Measurements from ENCODE around the gene RBMX2. TPM values are rescaled to one million over a fixed set of nuclear protein-coding genes. Genes with fewer than 3 reads are reported as not detected.

Gene RBMX2
- total and polyA plus RNA-seq, 2 experiments from 2014 or later = 22.5 to 32.3 TPM

DNA sequence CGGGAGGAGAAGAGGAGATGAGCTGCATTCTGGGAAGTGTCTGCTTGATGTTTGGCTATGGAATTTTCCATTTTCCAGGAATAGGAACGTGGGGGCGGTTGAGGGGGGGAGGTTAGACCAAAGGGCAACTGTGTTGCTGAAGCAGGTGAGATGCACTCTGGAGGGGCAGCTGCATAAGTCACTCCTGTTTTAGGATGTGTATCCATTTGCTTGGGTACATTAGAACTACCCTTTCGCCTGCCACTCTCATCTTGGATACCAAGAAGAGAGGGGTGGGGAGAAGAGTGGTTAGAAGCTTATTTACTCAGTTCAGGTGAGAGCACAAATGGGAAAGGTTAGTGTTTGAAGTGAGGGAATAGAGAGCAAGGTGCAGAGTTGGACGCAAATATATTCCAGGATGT is 15.4 kb upstream of the RBMX2 start:
- no peaks in the 10 kb centered on the region for H3K27me3 ChIP-seq
- H3K4me3 ChIP-seq = no peak overlapping the region
- no peak for DNase-seq (ENCODE audit: low read depth in 1 of 2, low spot score in 1 of 2)
- no peaks in the 10 kb centered on the region for H3K4me1 ChIP-seq (ENCODE audit: low read depth)
- H3K27ac ChIP-seq = no peak overlapping the region
- H3K9me3 ChIP-seq (ENCODE audit: low read depth) = no peaks in the 10 kb centered on the region
- no peaks in the 10 kb centered on the region for H3K36me3 ChIP-seq
- TF ChIP-seq, protein P1, sequence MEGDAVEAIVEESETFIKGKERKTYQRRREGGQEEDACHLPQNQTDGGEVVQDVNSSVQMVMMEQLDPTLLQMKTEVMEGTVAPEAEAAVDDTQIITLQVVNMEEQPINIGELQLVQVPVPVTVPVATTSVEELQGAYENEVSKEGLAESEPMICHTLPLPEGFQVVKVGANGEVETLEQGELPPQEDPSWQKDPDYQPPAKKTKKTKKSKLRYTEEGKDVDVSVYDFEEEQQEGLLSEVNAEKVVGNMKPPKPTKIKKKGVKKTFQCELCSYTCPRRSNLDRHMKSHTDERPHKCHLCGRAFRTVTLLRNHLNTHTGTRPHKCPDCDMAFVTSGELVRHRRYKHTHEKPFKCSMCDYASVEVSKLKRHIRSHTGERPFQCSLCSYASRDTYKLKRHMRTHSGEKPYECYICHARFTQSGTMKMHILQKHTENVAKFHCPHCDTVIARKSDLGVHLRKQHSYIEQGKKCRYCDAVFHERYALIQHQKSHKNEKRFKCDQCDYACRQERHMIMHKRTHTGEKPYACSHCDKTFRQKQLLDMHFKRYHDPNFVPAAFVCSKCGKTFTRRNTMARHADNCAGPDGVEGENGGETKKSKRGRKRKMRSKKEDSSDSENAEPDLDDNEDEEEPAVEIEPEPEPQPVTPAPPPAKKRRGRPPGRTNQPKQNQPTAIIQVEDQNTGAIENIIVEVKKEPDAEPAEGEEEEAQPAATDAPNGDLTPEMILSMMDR (IDR thresholded peaks at IDR 0.05; ENCODE audit: low read depth, low read length) = no peak

GRCh38 chrX:130393451-130394074 is 8.2 kb upstream of the RBMX2 start:
- Histone ChIP-seq H3K27ac (no peak overlapping the region), H3K4me1 (ENCODE audit: low read depth) (no peaks in the 10 kb centered on the region), H3K4me3 (no peak overlapping the region), H3K9me3 (ENCODE audit: low read depth) (no peaks in the 10 kb centered on the region), H3K27me3 (peaks cover 12% of the 10 kb centered on the region), H3K36me3 (no peaks in the 10 kb centered on the region)
- TF ChIP-seq, protein P1 (IDR thresholded peaks at IDR 0.05; ENCODE audit: low read depth, low read length) = peak; percentile 71
- peak; percentile 58 to 63 for DNase-seq (ENCODE audit: low read depth in 1 of 2, low spot score in 1 of 2)

- Histone ChIP-seq H3K4me1 (ENCODE audit: low read depth) (no peaks in the 10 kb centered on the region), H3K4me3 (no peak overlapping the region)
These were observed 6.4 kb upstream of the RBMX2 start for GRCh38 chrX:130395341-130395740.

DNA sequence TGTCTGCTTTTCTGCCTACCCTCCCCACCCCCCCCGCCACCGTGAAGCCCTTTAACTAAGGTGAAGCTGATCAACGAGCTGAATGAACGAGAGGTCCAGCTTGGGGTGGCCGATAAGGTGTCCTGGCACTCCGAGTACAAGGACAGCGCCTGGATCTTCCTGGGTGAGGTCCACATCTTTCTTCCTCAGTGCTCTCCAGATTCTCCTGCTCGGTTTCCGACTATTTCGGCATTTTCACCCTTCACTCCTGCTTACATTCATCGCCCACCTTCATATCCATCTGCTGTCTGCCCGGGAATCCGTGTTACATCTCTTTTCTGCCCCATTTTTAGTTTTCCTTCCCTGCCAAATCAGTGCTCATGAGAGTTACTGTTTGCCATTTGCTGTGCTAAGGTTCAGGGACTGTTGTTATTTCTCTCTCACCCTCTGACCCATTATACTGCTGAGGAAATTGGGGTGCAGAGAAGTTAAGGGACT is 459 bp downstream of the RBMX2 start:
- DNase-seq (ENCODE audit: low read depth in 1 of 2, low spot score in 1 of 2) = no peak
- peak overlapping the region; percentile 85 for H3K27ac ChIP-seq
- H3K9me3 ChIP-seq (ENCODE audit: low read depth) = no peaks in the 10 kb centered on the region
- peaks cover 3% of the 10 kb centered on the region for H3K36me3 ChIP-seq
- H3K4me3 ChIP-seq = peak overlapping the region; percentile 71
- H3K4me1 ChIP-seq (ENCODE audit: low read depth) = no peaks in the 10 kb centered on the region
- H3K27me3 ChIP-seq = peaks cover 15% of the 10 kb centered on the region
- TF ChIP-seq, protein P1 (IDR thresholded peaks at IDR 0.05; ENCODE audit: low read depth, low read length) = no peak

More at GRCh38 chrX:130395341-130395740, 6.4 kb upstream of the RBMX2 start:
- H3K9me3 ChIP-seq (ENCODE audit: low read depth) = no peaks in the 10 kb centered on the region
- H3K27me3 ChIP-seq = peaks cover 24% of the 10 kb centered on the region
- DNase-seq (ENCODE audit: low read depth in 1 of 2, low spot score in 1 of 2) = no peak
- no peaks in the 10 kb centered on the region for H3K36me3 ChIP-seq
- no peak overlapping the region for H3K27ac ChIP-seq
- TF ChIP-seq, protein P1 (IDR thresholded peaks at IDR 0.05; ENCODE audit: low read depth, low read length) = no peak

DNA sequence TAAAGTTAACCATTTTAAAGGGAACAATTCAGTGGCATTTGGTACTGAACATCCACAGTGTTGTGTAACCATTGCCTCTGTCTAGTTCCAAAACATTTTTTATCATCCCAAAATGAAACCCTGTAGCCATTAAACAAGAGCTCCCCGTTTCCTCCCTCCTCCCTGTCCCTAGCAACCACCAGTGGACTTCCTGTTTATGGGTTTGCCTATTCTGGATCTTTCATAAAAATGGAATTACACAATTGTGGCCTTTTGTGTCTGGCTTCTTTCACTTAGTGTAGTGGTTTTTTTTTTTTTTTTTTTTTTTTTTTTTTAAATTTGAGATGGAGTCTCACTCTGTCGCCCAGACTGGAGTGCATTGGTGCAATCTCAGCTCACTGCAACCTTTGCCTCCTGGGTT is 11.6 kb downstream of the RBMX2 start:
- peaks cover 9% of the 10 kb centered on the region for H3K36me3 ChIP-seq
- no peak overlapping the region for H3K4me3 ChIP-seq
- no peak overlapping the region for H3K27ac ChIP-seq
- DNase-seq (ENCODE audit: low read depth in 1 of 2, low spot score in 1 of 2) = peak in 1 of 2 donors; percentile 59
- no peaks in the 10 kb centered on the region for H3K27me3 ChIP-seq
- TF ChIP-seq, protein P1 (IDR thresholded peaks at IDR 0.05; ENCODE audit: low read depth, low read length) = no peak
- H3K9me3 ChIP-seq (ENCODE audit: low read depth) = no peaks in the 10 kb centered on the region
- H3K4me1 ChIP-seq (ENCODE audit: low read depth) = no peaks in the 10 kb centered on the region
